IMR-90 (cell line): Measurements from ENCODE around the gene HEXD. TPM values are rescaled to one million over a fixed set of nuclear protein-coding genes. Genes with fewer than 3 reads are reported as not detected.

Source experiments
- ATAC-seq: fragments of 200-7000 bp; cut with Tn5 transposase; 2 replicates; pipeline ENCODE4 v1.9.1; 2020; ENCODE audit warnings: low read depth, mild to moderate bottlenecking, moderate library complexity
- BruUV-seq: library from RNA; stranded (reverse); fragments of 400-500 nt; replicated peaks from 2 replicates; lab custom pipeline; 2021; lab: Mats Ljungman, UMichigan
- CTCF ChIA-PET: fragments of 300-600 bp; formaldehyde crosslinking; extraction: SDS; loops from one replicate; lab custom pipeline; 2021; ENCODE audit warnings: antibody characterized with exemption; lab: Yijun Ruan, JAX
- POLR2A ChIA-PET: fragments of 300-600 bp; sonication (Branson Sonifier 250); formaldehyde crosslinking; loops from one replicate; lab custom pipeline; 2022; ENCODE audit warnings: antibody characterized with exemption; ENCODE audit not compliant: unreplicated experiment; lab: Charles Lee
- DNase-seq: peaks from one replicate; pipeline ENCODE4 v3.0.0; 2013
- H2AFZ ChIP-seq: replicated peaks from 2 replicates; pipeline ENCODE3; 2013; ENCODE audit warnings: low read length, mild to moderate bottlenecking; ENCODE audit not compliant: poor library complexity
- H2AK5ac ChIP-seq: 2 replicates; pipeline ENCODE4 v1.6.1; 2013; ENCODE audit warnings: low read depth, low read length, inconsistent platforms
- H2AK9ac ChIP-seq: replicated peaks from 2 replicates; pipeline ENCODE3; 2013; ENCODE audit warnings: mild to moderate bottlenecking, low read depth, low read length, moderate library complexity; ENCODE audit not compliant: poor library complexity
- H2BK120ac ChIP-seq: 2 replicates; pipeline ENCODE4 v1.6.1; 2013; ENCODE audit warnings: low read depth, low read length, inconsistent platforms
- H2BK15ac ChIP-seq: 3 replicates; pipeline ENCODE4 v1.6.1; 2013; ENCODE audit warnings: low read depth, low read length, inconsistent platforms
- H2BK20ac ChIP-seq: 2 replicates; pipeline ENCODE4 v1.6.1; 2013; ENCODE audit warnings: low read depth, mild to moderate bottlenecking, inconsistent platforms, low read length, moderate library complexity
- H2BK5ac ChIP-seq: 2 replicates; pipeline ENCODE4 v1.6.1; 2013; ENCODE audit warnings: mild to moderate bottlenecking, low read depth, low read length, inconsistent platforms; ENCODE audit not compliant: poor library complexity, severe bottlenecking
- H3K14ac ChIP-seq: replicated peaks from 2 replicates; pipeline ENCODE4 v1.6.1; 2013; ENCODE audit warnings: low read depth, low read length, inconsistent platforms
- H3K18ac ChIP-seq: 2 replicates; pipeline ENCODE4 v1.6.1; 2013; ENCODE audit warnings: low read depth, low read length, control low read depth
- H3K23ac ChIP-seq: 2 replicates; pipeline ENCODE4 v1.6.1; 2013; ENCODE audit warnings: low read depth, low read length, inconsistent platforms
- H3K27ac ChIP-seq: 2 replicates; pipeline ENCODE4 v1.5.1; 2013; ENCODE audit warnings: mild to moderate bottlenecking, control low read depth, low read length; ENCODE audit not compliant: insufficient read depth
- H3K27me3 ChIP-seq: 2 replicates; pipeline ENCODE4 v1.6.1; 2013; ENCODE audit warnings: low read length; ENCODE audit not compliant: control insufficient read depth, insufficient read depth
- H3K36me3 ChIP-seq: 2 replicates; pipeline ENCODE4 v1.6.1; 2013; ENCODE audit warnings: low read length, mixed read lengths; ENCODE audit not compliant: control insufficient read depth, insufficient read depth
- H3K4ac ChIP-seq: 2 replicates; pipeline ENCODE4 v1.6.1; 2013; ENCODE audit warnings: low read depth, low read length, inconsistent platforms
- H3K4me1 ChIP-seq: 2 replicates; pipeline ENCODE4 v1.6.1; 2013; ENCODE audit warnings: low read length, mixed read lengths; ENCODE audit not compliant: control insufficient read depth, insufficient read depth
- H3K4me2 ChIP-seq: 2 replicates; pipeline ENCODE4 v1.6.1; 2013; ENCODE audit warnings: low read depth, mild to moderate bottlenecking, control low read depth, low read length, moderate library complexity
- H3K4me3 ChIP-seq: 2 replicates; pipeline ENCODE4 v1.5.1; 2013; ENCODE audit warnings: low read depth, mild to moderate bottlenecking, control low read depth, low read length, moderate library complexity; ENCODE audit not compliant: insufficient read depth
- H3K56ac ChIP-seq: 2 replicates; pipeline ENCODE4 v1.6.1; 2013; ENCODE audit warnings: low read length, inconsistent platforms; ENCODE audit not compliant: insufficient read depth; ENCODE audit errors: extremely low read depth
- H3K79me1 ChIP-seq, 2 experiments: 2 replicates each; pipeline ENCODE4 v1.6.1; 2013; ENCODE audit warnings: low read length in 2 of 2, inconsistent platforms in 1 of 2, low read depth in 1 of 2
- H3K9ac ChIP-seq: 2 replicates; pipeline ENCODE4 v1.6.1; 2013; ENCODE audit warnings: low read depth, low read length, control low read depth
- H3K9me1 ChIP-seq: 2 replicates; pipeline ENCODE4 v1.6.1; 2013; ENCODE audit warnings: low read length, inconsistent platforms; ENCODE audit not compliant: insufficient read depth
- H3K9me3 ChIP-seq: 2 replicates; pipeline ENCODE4 v1.6.1; 2013; ENCODE audit warnings: low read length; ENCODE audit not compliant: control insufficient read depth, insufficient read depth
- H4K20me1 ChIP-seq: 2 replicates; pipeline ENCODE4 v1.6.1; 2013; ENCODE audit warnings: low read length, inconsistent platforms; ENCODE audit not compliant: insufficient read depth
- H4K5ac ChIP-seq: 2 replicates; pipeline ENCODE4 v1.6.1; 2013; ENCODE audit warnings: mild to moderate bottlenecking, low read depth, low read length, control low read depth
- H4K8ac ChIP-seq, 2 experiments: 2 replicates each; pipeline ENCODE4 v1.6.1; 2013; ENCODE audit warnings: low read depth in 2 of 2, low read length in 2 of 2, control low read depth in 1 of 2, inconsistent platforms in 1 of 2
- H4K91ac ChIP-seq: 2 replicates; pipeline ENCODE4 v1.6.1; 2013; ENCODE audit warnings: low read depth, low read length, inconsistent platforms; ENCODE audit not compliant: insufficient read depth
- BHLHE40 ChIP-seq: fragments of 150-350 bp; IDR thresholded peaks from 2 replicates; pipeline ENCODE4 v1.6.1; 2016; ENCODE audit warnings: mild to moderate bottlenecking, low read depth, low read length
- CEBPB ChIP-seq: IDR thresholded peaks from 2 replicates; pipeline ENCODE4 v1.6.1; 2012; ENCODE audit warnings: low read depth, low read length, improper control_type of control experiment
- CTCF ChIP-seq: conservative IDR thresholded peaks from 2 replicates; pipeline ENCODE4 v1.5.1; 2012; ENCODE audit warnings: mild to moderate bottlenecking, low read depth, low read length, improper control_type of control experiment
- MAFK ChIP-seq: IDR thresholded peaks from 2 replicates; pipeline ENCODE4 v1.6.1; 2012; ENCODE audit warnings: low read depth, low read length, improper control_type of control experiment
- MAZ ChIP-seq: IDR thresholded peaks from 2 replicates; pipeline ENCODE4 v1.6.1; 2012; ENCODE audit warnings: low read depth, mild to moderate bottlenecking, low read length, improper control_type of control experiment, moderate library complexity, borderline replicate concordance
- NFE2L2 ChIP-seq: fragments of 150-350 bp; IDR thresholded peaks from 2 replicates; pipeline ENCODE4 v1.6.1; 2016; ENCODE audit warnings: low read depth, mild to moderate bottlenecking, low read length
- POLR2A ChIP-seq: IDR thresholded peaks from 2 replicates; pipeline ENCODE4 v1.6.1; 2012; ENCODE audit warnings: mild to moderate bottlenecking, low read depth, low read length
- RAD21 ChIP-seq: IDR thresholded peaks from 2 replicates; pipeline ENCODE4 v1.6.1; 2012; ENCODE audit warnings: low read length, improper control_type of control experiment
- RCOR1 ChIP-seq: IDR thresholded peaks from 2 replicates; pipeline ENCODE4 v1.6.1; 2012; ENCODE audit warnings: mild to moderate bottlenecking, low read length, improper control_type of control experiment; ENCODE audit not compliant: insufficient replicate concordance
- SMC3 ChIP-seq: fragments of 150-350 bp; IDR thresholded peaks from 2 replicates; pipeline ENCODE4 v1.6.1; 2016; ENCODE audit warnings: low read depth, mild to moderate bottlenecking, antibody characterized with exemption, low read length, moderate library complexity
- WGBS, 2 experiments: methylation state at CpG; one replicate each; pipeline versions ENCODE4 v1.1.5 to v1.1.7; 2013; ENCODE audit warnings: missing lambda C conversion rate in 2 of 2; ENCODE audit not compliant: insufficient read length in 1 of 2; ENCODE audit errors: extremely low coverage in 2 of 2; 5-methylcytosine and 5-hydroxymethylcytosine counted together
- dilution Hi-C: fragments of 300-500 bp; cut with HindIII; formaldehyde crosslinking; loops from one replicate; pipeline ENCODE4 v1.14.3; 2018; ENCODE audit warnings: low sequenced_read_pairs; ENCODE audit not compliant: unreplicated experiment
- in situ Hi-C: fragments of 300-500 bp; cut with MboI; formaldehyde crosslinking; loops from 3 replicates; pipeline ENCODE4 v1.14.3; 2019; ENCODE audit warnings: low sequenced_read_pairs, inconsistent platforms, mixed read lengths
- intact Hi-C: fragments of 100-400 bp; cut with micrococcal nuclease; formaldehyde crosslinking; loops from 2 replicates; pipeline ENCODE4 v1.10.0; 2022
- polyA plus RNA-seq, 3 experiments: library from polyadenylated mRNA; depleted of rRNA; stranded (reverse); fragments of >200 nt; gene quantifications; 2 replicates each; pipeline ENCODE4 v1.2.3, GENCODE V29; 2012; ENCODE audit warnings: low replicate concordance in 1 of 3
- total RNA-seq: library from RNA; depleted of rRNA; stranded (reverse); fragments of >200 nt; gene quantifications from 2 replicates; pipeline ENCODE4 v1.2.3, GENCODE V29; 2012

The HEXD gene
- total and polyA plus RNA-seq, 2 of the 4 experiments (the other 2 are of a cell fraction): 3.8 to 9.5 TPM

DNA sequence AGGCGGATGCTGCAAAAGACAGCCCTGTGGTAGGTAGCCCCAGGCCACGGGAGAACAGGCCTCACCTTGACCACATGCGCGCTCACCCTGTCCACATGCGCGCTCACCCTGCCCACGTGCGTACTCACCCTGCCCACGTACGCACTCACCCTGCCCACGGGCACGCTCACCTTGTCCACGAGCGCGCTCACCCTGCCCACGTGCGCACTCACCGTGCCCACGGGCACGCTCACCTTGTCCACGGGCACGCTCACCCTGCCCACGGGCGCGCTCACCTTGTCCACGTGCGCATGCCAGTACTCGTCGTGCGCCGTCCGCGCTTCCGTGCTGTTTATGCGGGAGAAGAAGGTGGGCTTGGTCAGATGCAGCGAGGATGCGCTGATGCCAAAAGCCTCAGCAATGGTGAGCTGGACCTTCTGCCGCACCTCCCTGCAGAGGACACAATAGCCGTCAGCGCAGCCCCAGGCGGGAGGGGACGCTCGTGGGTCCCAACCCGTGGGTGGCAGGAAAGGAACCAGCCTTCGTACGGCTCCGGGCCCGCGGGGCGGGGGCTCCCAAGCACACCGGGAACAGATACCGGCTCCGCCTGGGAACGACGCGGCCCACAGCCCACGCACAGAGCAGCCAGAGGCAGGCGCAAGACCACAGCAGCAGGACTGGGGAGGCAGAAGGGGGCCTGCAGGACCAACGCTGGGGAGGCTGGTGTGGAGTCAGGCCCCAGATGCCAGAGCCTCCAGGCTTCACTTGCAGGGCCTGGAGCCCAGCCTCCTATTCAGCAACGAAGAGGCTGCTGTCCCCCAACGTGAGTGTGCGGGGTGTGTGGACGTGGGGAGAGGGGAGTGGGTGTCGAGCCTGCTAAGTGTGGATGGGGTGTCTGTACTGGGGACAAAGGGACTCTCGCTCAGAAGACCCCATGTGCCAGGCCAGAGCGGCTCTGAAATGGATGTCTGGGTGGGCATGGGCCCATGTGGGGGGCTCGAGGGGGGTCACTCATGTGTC lies 14.2 kb upstream of the HEXD start:
- no TSS peak for BruUV-seq
- no peak overlapping the region for H2AK5ac ChIP-seq
- no peak overlapping the region for H3K14ac ChIP-seq
- H4K20me1 ChIP-seq: no peaks in the 10 kb centered on the region; the same call in 1 of the 2 replicates
- H3K27me3 ChIP-seq: no peaks in the 10 kb centered on the region
- H4K8ac ChIP-seq: no peak overlapping the region
- POLR2A ChIA-PET: no interaction called here
- no peak overlapping the region for H2BK20ac ChIP-seq
- H2BK5ac ChIP-seq: no peak overlapping the region
- no peak overlapping the region for H2AFZ ChIP-seq
- dilution Hi-C loops: no loop called here
- H3K4me1 ChIP-seq: no peaks in the 10 kb centered on the region; the same call in 1 of the 2 replicates
- H3K27ac ChIP-seq: no peak overlapping the region
- no peaks in the 10 kb centered on the region for H3K9me3 ChIP-seq
- H2BK120ac ChIP-seq: no peak overlapping the region
- H2AK9ac ChIP-seq: no peak overlapping the region
- intact Hi-C loops: no loop called here
- no peak overlapping the region for H3K23ac ChIP-seq
- H2BK15ac ChIP-seq: no peak overlapping the region
- H3K9ac ChIP-seq: no peak overlapping the region
- no peaks in the 10 kb centered on the region for H3K9me1 ChIP-seq
- DNase-seq (no peak), ATAC-seq (no peak)
- no peaks in the 10 kb centered on the region; a peak in 1 of 4 replicates for H3K79me1 ChIP-seq
- H3K4me2 ChIP-seq: no peak overlapping the region
- TF ChIP-seq RCOR1: no peak
- no peak for TF ChIP-seq NFE2L2
- TF ChIP-seq SMC3: no peak
- TF ChIP-seq CTCF: no peak
- no peak for TF ChIP-seq BHLHE40
- TF ChIP-seq CEBPB: no peak
- no peak for TF ChIP-seq POLR2A
- TF ChIP-seq MAFK: no peak
- TF ChIP-seq RAD21: no peak
- TF ChIP-seq MAZ: no peak
- H3K18ac ChIP-seq: no peak overlapping the region
- peaks cover 6% of the 10 kb centered on the region; the same call in 1 of the 2 replicates for H3K36me3 ChIP-seq
- H3K4me3 ChIP-seq: no peak overlapping the region
- WGBS, 2 experiments: 98% methylated on average over 39 of the region's 67 CpGs; no CpG with 5 or more reads in 1 of the 2 experiments
- CTCF ChIA-PET: no interaction called here
- in situ Hi-C loops: no loop called here
- H3K56ac ChIP-seq: no peak overlapping the region
- H4K91ac ChIP-seq: no peak overlapping the region
- no peak overlapping the region for H4K5ac ChIP-seq
- H3K4ac ChIP-seq: no peak overlapping the region
